ENCODE results near the gene LRP1.

DNA sequence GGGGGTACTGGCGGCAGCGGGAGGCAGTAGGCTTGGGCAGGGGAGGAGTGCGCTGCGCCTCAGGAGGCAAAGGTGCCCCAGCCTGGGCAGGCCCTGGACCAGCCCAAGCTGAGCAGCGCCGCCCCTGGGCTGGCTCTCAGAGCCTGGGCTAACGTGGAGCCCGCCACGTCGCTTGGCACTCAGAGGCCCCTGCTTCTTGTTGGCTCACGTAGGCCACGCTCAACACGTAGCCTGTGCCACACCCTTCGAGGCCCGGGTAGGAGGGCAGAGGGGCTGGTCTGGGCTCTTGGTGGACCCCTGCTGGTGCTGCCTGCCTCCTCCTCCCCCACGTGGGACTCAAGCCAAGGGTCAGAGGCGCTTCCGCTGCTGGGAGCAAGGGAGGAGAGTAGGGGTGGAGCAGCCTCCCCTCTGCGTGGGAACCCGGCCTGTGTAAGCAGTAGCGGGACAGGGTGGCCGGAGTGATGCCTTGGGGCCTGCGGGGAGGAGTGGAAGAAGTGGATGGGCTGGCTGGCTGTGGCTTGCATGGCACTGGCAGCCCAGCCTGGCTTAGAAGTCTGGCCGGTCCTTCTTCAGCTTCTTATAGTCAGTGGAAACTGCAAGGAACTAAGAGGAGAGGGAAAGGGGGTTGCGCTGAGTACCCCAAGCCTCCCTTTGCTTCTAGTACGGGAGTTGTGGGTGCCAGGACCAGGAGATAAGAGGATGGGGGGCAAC, 106.9 kb downstream of the LRP1 start:
- TF ChIP-seq, protein P1, sequence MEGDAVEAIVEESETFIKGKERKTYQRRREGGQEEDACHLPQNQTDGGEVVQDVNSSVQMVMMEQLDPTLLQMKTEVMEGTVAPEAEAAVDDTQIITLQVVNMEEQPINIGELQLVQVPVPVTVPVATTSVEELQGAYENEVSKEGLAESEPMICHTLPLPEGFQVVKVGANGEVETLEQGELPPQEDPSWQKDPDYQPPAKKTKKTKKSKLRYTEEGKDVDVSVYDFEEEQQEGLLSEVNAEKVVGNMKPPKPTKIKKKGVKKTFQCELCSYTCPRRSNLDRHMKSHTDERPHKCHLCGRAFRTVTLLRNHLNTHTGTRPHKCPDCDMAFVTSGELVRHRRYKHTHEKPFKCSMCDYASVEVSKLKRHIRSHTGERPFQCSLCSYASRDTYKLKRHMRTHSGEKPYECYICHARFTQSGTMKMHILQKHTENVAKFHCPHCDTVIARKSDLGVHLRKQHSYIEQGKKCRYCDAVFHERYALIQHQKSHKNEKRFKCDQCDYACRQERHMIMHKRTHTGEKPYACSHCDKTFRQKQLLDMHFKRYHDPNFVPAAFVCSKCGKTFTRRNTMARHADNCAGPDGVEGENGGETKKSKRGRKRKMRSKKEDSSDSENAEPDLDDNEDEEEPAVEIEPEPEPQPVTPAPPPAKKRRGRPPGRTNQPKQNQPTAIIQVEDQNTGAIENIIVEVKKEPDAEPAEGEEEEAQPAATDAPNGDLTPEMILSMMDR (IDR thresholded peaks at IDR 0.05): no peak
- TF ChIP-seq, protein P2, sequence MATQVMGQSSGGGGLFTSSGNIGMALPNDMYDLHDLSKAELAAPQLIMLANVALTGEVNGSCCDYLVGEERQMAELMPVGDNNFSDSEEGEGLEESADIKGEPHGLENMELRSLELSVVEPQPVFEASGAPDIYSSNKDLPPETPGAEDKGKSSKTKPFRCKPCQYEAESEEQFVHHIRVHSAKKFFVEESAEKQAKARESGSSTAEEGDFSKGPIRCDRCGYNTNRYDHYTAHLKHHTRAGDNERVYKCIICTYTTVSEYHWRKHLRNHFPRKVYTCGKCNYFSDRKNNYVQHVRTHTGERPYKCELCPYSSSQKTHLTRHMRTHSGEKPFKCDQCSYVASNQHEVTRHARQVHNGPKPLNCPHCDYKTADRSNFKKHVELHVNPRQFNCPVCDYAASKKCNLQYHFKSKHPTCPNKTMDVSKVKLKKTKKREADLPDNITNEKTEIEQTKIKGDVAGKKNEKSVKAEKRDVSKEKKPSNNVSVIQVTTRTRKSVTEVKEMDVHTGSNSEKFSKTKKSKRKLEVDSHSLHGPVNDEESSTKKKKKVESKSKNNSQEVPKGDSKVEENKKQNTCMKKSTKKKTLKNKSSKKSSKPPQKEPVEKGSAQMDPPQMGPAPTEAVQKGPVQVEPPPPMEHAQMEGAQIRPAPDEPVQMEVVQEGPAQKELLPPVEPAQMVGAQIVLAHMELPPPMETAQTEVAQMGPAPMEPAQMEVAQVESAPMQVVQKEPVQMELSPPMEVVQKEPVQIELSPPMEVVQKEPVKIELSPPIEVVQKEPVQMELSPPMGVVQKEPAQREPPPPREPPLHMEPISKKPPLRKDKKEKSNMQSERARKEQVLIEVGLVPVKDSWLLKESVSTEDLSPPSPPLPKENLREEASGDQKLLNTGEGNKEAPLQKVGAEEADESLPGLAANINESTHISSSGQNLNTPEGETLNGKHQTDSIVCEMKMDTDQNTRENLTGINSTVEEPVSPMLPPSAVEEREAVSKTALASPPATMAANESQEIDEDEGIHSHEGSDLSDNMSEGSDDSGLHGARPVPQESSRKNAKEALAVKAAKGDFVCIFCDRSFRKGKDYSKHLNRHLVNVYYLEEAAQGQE (IDR thresholded peaks at IDR 0.05; ENCODE audit: insufficient read depth in 1 of 2, low read depth in 2 of 2, low read length in 1 of 2): no peak
- TF ChIP-seq POLR2AphosphoS5 (IDR thresholded peaks at IDR 0.05; ENCODE audit: low read depth, low read length): no peak
